GM19238 (cell line): ENCODE results near the gene ANKRD12.
A peak's percentile ranks its signal among the peaks of the same experiment; 100 is the strongest.

Experiments used
- DNase-seq: peaks from one replicate; pipeline ENCODE4 v3.0.0; 2011; ENCODE audit warnings: low spot score; ENCODE audit not compliant: insufficient read length

Gene ANKRD12

GRCh38 chr18:9106094-9106493, 30.5 kb upstream of the ANKRD12 start:
- no peak for DNase-seq

GRCh38 chr18:9106800-9107584, 29.6 kb upstream of the ANKRD12 start:
- DNase-seq, result no peak

GRCh38 chr18:9108911-9109310, 27.7 kb upstream of the ANKRD12 start:
- no peak for DNase-seq

GRCh38 chr18:9109523-9109922, 27.1 kb upstream of the ANKRD12 start:
- no peak for DNase-seq

GRCh38 chr18:9113468-9114149, 23.0 kb upstream of the ANKRD12 start:
- no peak for DNase-seq

- DNase-seq, result no peak
Observed at GRCh38 chr18:9115984-9116383, 20.6 kb upstream of the ANKRD12 start.

- DNase-seq, result no peak
Observed at GRCh38 chr18:9117980-9118841, 18.4 kb upstream of the ANKRD12 start.

GRCh38 chr18:9120796-9121195, 15.8 kb upstream of the ANKRD12 start:
- DNase-seq, result no peak

- no peak for DNase-seq
Observed at GRCh38 chr18:9123520-9123919, 13.1 kb upstream of the ANKRD12 start.

GRCh38 chr18:9124824-9125223, 11.8 kb upstream of the ANKRD12 start:
- DNase-seq, result no peak

GRCh38 chr18:9126337-9126736, 10.2 kb upstream of the ANKRD12 start:
- DNase-seq, result no peak

GRCh38 chr18:9130195-9130594, 6.4 kb upstream of the ANKRD12 start:
- DNase-seq, result no peak

GRCh38 chr18:9130806-9131205, 5.8 kb upstream of the ANKRD12 start:
- DNase-seq, result no peak

GRCh38 chr18:9132628-9133027, 4.0 kb upstream of the ANKRD12 start:
- DNase-seq, result no peak

GRCh38 chr18:9133225-9133624, 3.4 kb upstream of the ANKRD12 start:
- DNase-seq, result no peak

- DNase-seq, result no peak
Observed at GRCh38 chr18:9135081-9135911, 1.3 kb upstream of the ANKRD12 start.

- no peak for DNase-seq
Observed at GRCh38 chr18:9135912-9136314, 668 bp upstream of the ANKRD12 start.

GRCh38 chr18:9137168-9138066, 836 bp downstream of the ANKRD12 start:
- DNase-seq, result peak; percentile 62

- DNase-seq, result no peak
Observed at GRCh38 chr18:9139400-9140039, 2.9 kb downstream of the ANKRD12 start.

GRCh38 chr18:9140381-9140780, 3.8 kb downstream of the ANKRD12 start:
- no peak for DNase-seq
